Natural killer cell (primary cell): ENCODE measurements around the gene BRSK1. TPM values are rescaled to one million over a fixed set of nuclear protein-coding genes. Genes with fewer than 3 reads are reported as not detected.

Experiments
- ATAC-seq, 3 donors: fragments of 150-1000 bp in 2 of 3; fragments of 200-7000 bp in 1 of 3; cut with Tn5 transposase; 1 replicate in 1 of 3; 2 replicates in 2 of 3; pipeline ENCODE4 v1.10.0; 2021; ENCODE audit warnings: mild to moderate bottlenecking in 2 of 3, moderate library complexity in 2 of 3
- DNase-seq, 2 donors: peaks; one replicate each; pipeline versions ENCODE4 v3.0.0 to v3.0.0-alpha.2; 2013 to 2021; ENCODE audit warnings: mixed read lengths in 1 of 2
- H3K27ac ChIP-seq: one replicate; pipeline ENCODE4 v1.5.1; 2013; ENCODE audit warnings: mild to moderate bottlenecking, low read length
- H3K27me3 ChIP-seq: one replicate; pipeline ENCODE4 v1.6.1; 2013; ENCODE audit warnings: low read length; ENCODE audit not compliant: control insufficient read depth, insufficient read depth
- H3K36me3 ChIP-seq: one replicate; pipeline ENCODE4 v1.6.1; 2013; ENCODE audit warnings: low read length; ENCODE audit not compliant: control insufficient read depth, insufficient read depth
- H3K4me1 ChIP-seq: one replicate; pipeline ENCODE4 v1.6.1; 2013; ENCODE audit warnings: low read length; ENCODE audit not compliant: control insufficient read depth, insufficient read depth
- H3K4me3 ChIP-seq: one replicate; pipeline ENCODE4 v1.5.1; 2013; ENCODE audit warnings: low read length
- H3K9me3 ChIP-seq: one replicate; pipeline ENCODE4 v1.6.1; 2013; ENCODE audit warnings: low read length; ENCODE audit not compliant: control insufficient read depth, insufficient read depth
- H3K27ac Mint-ChIP-seq, 2 donors: one replicate each; pipeline ENCODE4 v1.8.0; 2022; ENCODE audit warnings: mild to moderate bottlenecking in 2 of 2, mixed read lengths in 2 of 2, moderate library complexity in 1 of 2
- H3K27me3 Mint-ChIP-seq, 2 donors: one replicate each; pipeline ENCODE4 v1.8.0; 2022; ENCODE audit warnings: low read depth in 2 of 2, mixed read lengths in 2 of 2
- H3K36me3 Mint-ChIP-seq: one replicate; pipeline ENCODE4 v1.8.0; 2022; ENCODE audit warnings: mixed read lengths
- H3K4me1 Mint-ChIP-seq, 2 donors: one replicate each; pipeline ENCODE4 v1.8.0; 2022; ENCODE audit warnings: mixed read lengths in 2 of 2
- H3K4me3 Mint-ChIP-seq: one replicate; pipeline ENCODE4 v1.8.0; 2022; ENCODE audit warnings: mild to moderate bottlenecking, moderate library complexity, mixed read lengths
- H3K9me3 Mint-ChIP-seq, 2 donors: one replicate each; pipeline ENCODE4 v1.8.0; 2022; ENCODE audit warnings: mixed read lengths in 2 of 2
- CTCF ChIP-seq: fragments of 200-600 bp; IDR thresholded peaks from one replicate; pipeline ENCODE4 v1.8.0; 2022; ENCODE audit warnings: antibody characterized with exemption
- WGBS: methylation state at CpG from one replicate; pipeline ENCODE4 v1.1.7; 2013; ENCODE audit warnings: missing lambda C conversion rate; ENCODE audit not compliant: insufficient coverage; 5-methylcytosine and 5-hydroxymethylcytosine counted together
- intact Hi-C: fragments of 100-400 bp; cut with micrococcal nuclease; formaldehyde crosslinking; loops from one replicate; pipeline ENCODE4 v1.14.2; 2022
- total RNA-seq, 4 donors: library from RNA; stranded (reverse); fragments of 120-200 nt in 1 of 4; gene quantifications; one replicate each; pipeline versions ENCODE4 v1.2.3 to v1.2.4, GENCODE V29; 2013 to 2022

Gene BRSK1
- total RNA-seq, 3 donors from 2014 or later (not counting 1 experiment from before 2014, with no cell fraction given): 6.0 to 9.8 (median 6.5) TPM

- H3K36me3 Mint-ChIP-seq: no peaks in the 10 kb centered on the region
- H3K4me1 ChIP-seq: peaks cover 5% of the 10 kb centered on the region
Measured at GRCh38 chr19:55289117-55289796, 5.5 kb downstream of the BRSK1 start.

DNA sequence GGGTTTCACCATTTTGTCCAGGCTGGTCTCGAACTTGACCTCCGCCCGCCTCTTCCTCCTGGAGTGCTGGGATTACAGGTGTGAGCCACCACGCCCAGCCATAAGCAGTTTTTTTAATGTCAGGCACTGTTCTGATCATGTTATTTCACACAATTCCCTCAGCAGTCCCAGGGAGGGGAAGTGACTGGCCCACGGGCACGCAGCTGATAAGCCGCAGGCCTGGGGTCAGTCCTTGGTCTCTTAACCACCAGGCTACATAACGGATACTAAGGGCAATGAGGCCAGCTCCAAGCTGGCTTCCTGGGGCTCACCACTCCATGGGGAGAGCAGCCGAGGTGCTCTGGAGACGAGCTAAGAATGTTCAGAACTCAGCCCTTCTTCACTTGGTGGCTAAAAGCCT lies 13.5 kb downstream of the BRSK1 start:
- no peaks in the 10 kb centered on the region for H3K9me3 ChIP-seq
- intact Hi-C loops: no loop called here
- no peak overlapping the region for H3K4me3 ChIP-seq
- DNase-seq: no peak
- H3K4me1 ChIP-seq: peaks cover 12% of the 10 kb centered on the region
- Mint-ChIP-seq H3K27ac (no peak overlapping the region), H3K4me3 (no peak overlapping the region), H3K4me1 (peaks cover 0 to 12% of the 10 kb centered on the region in 2 donors), H3K36me3 (no peaks in the 10 kb centered on the region), H3K27me3 (no peaks in the 10 kb centered on the region), H3K9me3 (no peaks in the 10 kb centered on the region)
- no peak for ATAC-seq
- no peak overlapping the region for H3K27ac ChIP-seq
- H3K27me3 ChIP-seq: no peaks in the 10 kb centered on the region
- 79% methylated on average over 10 of the region's 10 CpGs for WGBS
- TF ChIP-seq CTCF: no peak
- no peaks in the 10 kb centered on the region for H3K36me3 ChIP-seq

More at GRCh38 chr19:55289117-55289796, 5.5 kb downstream of the BRSK1 start:
- H3K4me3 ChIP-seq: no peak overlapping the region
- Mint-ChIP-seq H3K4me1 (peaks cover 5 to 6% of the 10 kb centered on the region in 2 donors), H3K4me3 (no peak overlapping the region), H3K9me3 (no peaks in the 10 kb centered on the region), H3K27me3 (no peaks in the 10 kb centered on the region), H3K27ac (no peak overlapping the region)
- intact Hi-C loops: no loop called here
- no peaks in the 10 kb centered on the region for H3K27me3 ChIP-seq
- ATAC-seq (no peak), DNase-seq (no peak)
- no peaks in the 10 kb centered on the region for H3K36me3 ChIP-seq
- no peak overlapping the region for H3K27ac ChIP-seq
- H3K9me3 ChIP-seq: no peaks in the 10 kb centered on the region
- WGBS: 98% methylated on average over 8 of the region's 9 CpGs
- no peak for TF ChIP-seq CTCF

- Histone ChIP-seq H3K4me3 (no peak overlapping the region), H3K36me3 (no peaks in the 10 kb centered on the region), H3K27me3 (no peaks in the 10 kb centered on the region), H3K9me3 (no peaks in the 10 kb centered on the region), H3K4me1 (peaks cover 15% of the 10 kb centered on the region), H3K27ac (no peak overlapping the region)
- DNase-seq (no peak), ATAC-seq (no peak)
- no peak overlapping the region for H3K4me3 Mint-ChIP-seq
- peaks cover 0 to 13% of the 10 kb centered on the region in 2 donors for H3K4me1 Mint-ChIP-seq
- H3K27me3 Mint-ChIP-seq: no peaks in the 10 kb centered on the region
- no peaks in the 10 kb centered on the region for H3K9me3 Mint-ChIP-seq
- TF ChIP-seq CTCF: no peak
- intact Hi-C loops: loop anchor here (2.0 kb wide), 2 partner anchors 39 to 85 kb away; partner anchors contain the start of genes KMT5C, RPL28 and TMEM238
- H3K36me3 Mint-ChIP-seq: no peaks in the 10 kb centered on the region
- 83% methylated on average over 10 of the region's 10 CpGs for WGBS
- no peak overlapping the region for H3K27ac Mint-ChIP-seq
Measured at GRCh38 chr19:55299991-55300390, 16.2 kb downstream of the BRSK1 start.
